H1 (cell line): ENCODE data around the gene RPL37. TPM values are rescaled to one million over a fixed set of nuclear protein-coding genes. Genes with fewer than 3 reads are reported as not detected.

Experiments
- EP300 ChIP-seq, 2 experiments: IDR thresholded peaks; 1 replicate in 1 of 2; 2 replicates in 1 of 2; pipeline ENCODE4 v1.6.1; 2011 to 2012; ENCODE audit warnings: low read depth in 2 of 2, low read length in 2 of 2, mild to moderate bottlenecking in 2 of 2, borderline replicate concordance in 1 of 2, inconsistent platforms in 1 of 2, moderate library complexity in 1 of 2
- NRF1 ChIP-seq: IDR thresholded peaks from 2 replicates; pipeline ENCODE4 v1.6.1; 2011; ENCODE audit warnings: mild to moderate bottlenecking, low read depth, low read length, improper control_type of control experiment
- RNF2 ChIP-seq: fragments of 200-900, 300-1000 bp; sonication (generic); IDR thresholded peaks from 2 replicates; pipeline ENCODE4 v1.7.1; 2016; ENCODE audit warnings: borderline replicate concordance, low read depth, mild to moderate bottlenecking, antibody characterized with exemption, low read length; ENCODE audit not compliant: poor library complexity, severe bottlenecking; ENCODE audit errors: missing control alignments
- RXRA ChIP-seq: IDR thresholded peaks from 2 replicates; pipeline ENCODE4 v1.6.1; 2011; ENCODE audit warnings: low read depth, mild to moderate bottlenecking, low read length, moderate library complexity; ENCODE audit not compliant: insufficient read depth
- ZNF274 ChIP-seq: IDR thresholded peaks from 2 replicates; pipeline ENCODE4 v1.7.0; 2012; ENCODE audit warnings: low read length, borderline replicate concordance; ENCODE audit errors: extremely low read depth
- polyA plus RNA-seq, 7 experiments: library from polyadenylated mRNA; depleted of rRNA in 3 of 7; stranded (reverse) in 5 of 7; unstranded in 2 of 7; fragments of >200 nt in 5 of 7; fragments of 200-250 nt in 2 of 7; gene quantifications; 1 replicate in 5 of 7; 2 replicates in 1 of 7; 4 replicates in 1 of 7; pipeline versions ENCODE4 v1.2.1 to v1.2.3, GENCODE V29; 2011 to 2013; ENCODE audit warnings: missing spikeins in 2 of 7, mixed read lengths in 2 of 7
- total RNA-seq: library from RNA; stranded (reverse); fragmentation: NEBNext Ultra II Directional; extraction: Animal tissue kit (Norgen Biotek cat#: 25700); gene quantifications from 2 replicates; pipeline ENCODE4 v1.2.1, GENCODE V29; 2021

The RPL37 gene
- total and polyA plus RNA-seq, 2 of the 8 experiments (the other 6 are each of a cell fraction or from before 2014, with no cell fraction given) = 467 to 1,534 TPM

GRCh38 chr5:40812125-40812524, 22.9 kb downstream of the RPL37 start (continued):
- TF ChIP-seq RNF2 = no peak
- TF ChIP-seq EP300 (IDR thresholded peaks at IDR 0.05; ENCODE audit: borderline replicate concordance in 1 of 2, low read depth in 2 of 2, low read length in 2 of 2) = no peak
- no peak for TF ChIP-seq NRF1
- TF ChIP-seq ZNF274 = no peak
- TF ChIP-seq RXRA = no peak
- TF ChIP-seq, all 59 proteins: peak for 0
